GM12864 (cell line): ENCODE data around the gene PC.

Source experiments
- DNase-seq: peaks from one replicate; pipeline ENCODE4 v3.0.0-alpha.2; 2011; ENCODE audit warnings: low read depth
- H3K4me3 ChIP-seq: 2 replicates; pipeline ENCODE4 v1.5.1; 2011; ENCODE audit warnings: mild to moderate bottlenecking, low read depth, low read length, control low read depth
- TF ChIP-seq, protein P1 (sequence below): IDR thresholded peaks from 2 replicates; pipeline ENCODE4 v1.5.1; 2011; ENCODE audit warnings: low read depth, mild to moderate bottlenecking, moderate library complexity, low read length, control low read depth, inconsistent platforms; ENCODE audit errors: missing control alignments

PC gene

DNA sequence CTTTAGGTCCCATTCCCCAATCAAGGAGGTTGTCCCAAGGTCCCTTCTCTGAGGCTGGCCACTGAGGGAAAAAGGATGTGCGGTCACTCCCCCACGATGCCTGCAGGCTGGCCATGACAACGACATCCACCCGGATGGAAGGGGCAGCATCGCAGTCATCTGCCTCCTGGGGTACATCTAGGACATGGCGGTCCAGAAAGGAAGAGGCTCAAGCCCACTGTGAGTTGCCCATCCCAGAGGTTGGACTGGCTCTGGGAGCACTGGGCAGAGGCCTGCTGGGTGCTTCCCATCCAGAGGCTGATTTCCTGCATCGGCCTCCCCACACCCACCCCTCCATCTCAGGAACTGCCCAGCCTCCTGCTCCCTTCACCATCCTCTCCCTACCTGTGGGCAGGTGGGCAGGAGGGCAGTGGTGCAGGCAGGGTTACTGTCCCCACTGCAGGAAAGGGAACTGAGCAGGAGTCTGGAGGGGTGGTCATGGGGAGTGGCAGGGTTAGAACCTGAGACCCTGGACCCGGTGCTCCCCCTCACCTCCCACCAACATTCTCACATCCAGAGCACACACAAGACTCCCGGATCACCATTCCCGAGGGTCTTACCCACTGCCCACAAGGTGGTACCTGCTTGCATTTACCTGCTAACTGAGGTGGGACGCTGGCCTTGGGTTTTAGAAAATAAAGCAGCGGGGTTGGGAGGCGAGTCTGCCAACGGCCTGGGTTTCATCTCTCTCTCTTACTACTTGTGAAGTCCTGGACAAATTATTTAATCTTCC lies 110.5 kb downstream of the PC start:
- TF ChIP-seq, protein P1, sequence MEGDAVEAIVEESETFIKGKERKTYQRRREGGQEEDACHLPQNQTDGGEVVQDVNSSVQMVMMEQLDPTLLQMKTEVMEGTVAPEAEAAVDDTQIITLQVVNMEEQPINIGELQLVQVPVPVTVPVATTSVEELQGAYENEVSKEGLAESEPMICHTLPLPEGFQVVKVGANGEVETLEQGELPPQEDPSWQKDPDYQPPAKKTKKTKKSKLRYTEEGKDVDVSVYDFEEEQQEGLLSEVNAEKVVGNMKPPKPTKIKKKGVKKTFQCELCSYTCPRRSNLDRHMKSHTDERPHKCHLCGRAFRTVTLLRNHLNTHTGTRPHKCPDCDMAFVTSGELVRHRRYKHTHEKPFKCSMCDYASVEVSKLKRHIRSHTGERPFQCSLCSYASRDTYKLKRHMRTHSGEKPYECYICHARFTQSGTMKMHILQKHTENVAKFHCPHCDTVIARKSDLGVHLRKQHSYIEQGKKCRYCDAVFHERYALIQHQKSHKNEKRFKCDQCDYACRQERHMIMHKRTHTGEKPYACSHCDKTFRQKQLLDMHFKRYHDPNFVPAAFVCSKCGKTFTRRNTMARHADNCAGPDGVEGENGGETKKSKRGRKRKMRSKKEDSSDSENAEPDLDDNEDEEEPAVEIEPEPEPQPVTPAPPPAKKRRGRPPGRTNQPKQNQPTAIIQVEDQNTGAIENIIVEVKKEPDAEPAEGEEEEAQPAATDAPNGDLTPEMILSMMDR = no peak

DNA sequence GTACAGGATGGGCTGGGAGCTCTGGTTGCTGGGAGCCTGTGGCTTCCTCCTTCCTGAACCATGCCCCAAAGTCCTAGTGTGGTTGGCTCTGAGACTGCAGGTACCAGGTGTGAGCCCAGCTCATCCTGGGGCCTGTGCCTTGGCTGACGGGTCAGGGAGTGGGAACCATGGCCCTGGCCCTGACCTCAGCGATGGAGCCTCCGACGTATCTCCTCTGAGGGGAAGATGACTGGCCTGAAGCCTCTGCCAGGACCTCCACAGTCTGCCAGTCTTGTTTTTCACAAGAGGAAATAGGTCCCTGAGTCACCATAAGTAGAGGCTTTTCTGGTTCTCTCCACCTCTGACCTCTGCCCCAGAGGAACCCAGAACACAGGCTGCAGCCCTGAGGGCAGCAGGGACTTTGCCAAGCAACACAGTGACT lies 111.5 kb downstream of the PC start:
- DNase-seq = no peak
- no peak overlapping the region for H3K4me3 ChIP-seq
- TF ChIP-seq, protein P1 = no peak

More for the DNA sequence above, 110.5 kb downstream of the PC start:
- no peak for DNase-seq
- no peak overlapping the region for H3K4me3 ChIP-seq

DNA sequence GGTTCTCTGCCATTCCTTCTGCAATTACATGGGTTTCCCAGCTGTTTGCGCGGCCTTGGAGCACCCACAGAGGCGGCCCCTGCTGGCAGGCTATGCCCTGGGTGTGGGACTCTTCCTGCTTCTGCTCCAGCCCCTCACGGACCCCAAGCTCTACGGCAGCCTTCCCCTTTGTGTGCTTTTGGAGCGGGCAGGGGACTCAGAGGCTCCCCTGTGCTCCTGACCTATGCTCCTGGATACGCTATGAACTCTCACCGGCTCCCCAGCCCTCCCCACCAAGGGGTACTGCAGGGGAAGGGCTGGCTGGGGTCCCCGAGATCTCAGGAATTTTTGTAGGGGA lies 112.3 kb downstream of the PC start:
- no peak overlapping the region for H3K4me3 ChIP-seq
- TF ChIP-seq, protein P1 = no peak
- no peak for DNase-seq

DNA sequence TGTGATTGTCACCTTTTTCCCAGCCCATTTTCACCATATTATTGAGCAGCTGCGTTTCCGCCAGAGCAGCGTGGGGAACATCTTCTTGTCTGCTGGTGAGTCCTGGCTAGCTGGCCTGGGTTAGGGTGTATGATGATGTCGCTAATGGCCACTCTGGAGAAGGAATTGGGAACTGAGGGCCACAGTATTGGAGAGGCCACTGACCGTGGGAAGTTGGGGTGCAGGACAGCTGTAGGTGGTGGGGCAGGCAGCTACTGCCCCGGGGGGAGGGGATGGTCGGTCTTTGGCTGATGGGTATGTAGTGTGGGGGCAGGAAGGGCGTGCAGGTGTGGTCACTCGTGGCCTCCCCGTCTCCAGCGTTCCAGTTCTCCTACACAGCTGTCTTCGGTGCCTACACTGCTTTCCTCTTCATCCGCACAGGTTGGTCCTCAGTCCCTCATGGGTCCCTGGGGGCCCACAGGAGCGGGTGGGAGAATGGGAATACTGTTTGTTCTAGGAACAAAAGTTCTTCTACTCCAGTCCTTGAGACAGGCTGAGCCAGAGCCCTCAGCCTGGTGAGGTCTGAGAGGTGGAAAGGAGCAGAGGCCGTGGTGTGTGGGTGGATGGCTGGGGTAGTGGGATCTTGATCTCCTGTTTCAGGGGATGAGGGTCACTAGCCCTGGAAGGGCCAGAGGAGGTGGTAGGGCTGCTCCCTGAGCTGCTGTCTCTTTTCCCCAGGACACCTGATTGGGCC lies 112.9 kb downstream of the PC start:
- no peak overlapping the region for H3K4me3 ChIP-seq
- TF ChIP-seq, protein P1 = no peak

DNA sequence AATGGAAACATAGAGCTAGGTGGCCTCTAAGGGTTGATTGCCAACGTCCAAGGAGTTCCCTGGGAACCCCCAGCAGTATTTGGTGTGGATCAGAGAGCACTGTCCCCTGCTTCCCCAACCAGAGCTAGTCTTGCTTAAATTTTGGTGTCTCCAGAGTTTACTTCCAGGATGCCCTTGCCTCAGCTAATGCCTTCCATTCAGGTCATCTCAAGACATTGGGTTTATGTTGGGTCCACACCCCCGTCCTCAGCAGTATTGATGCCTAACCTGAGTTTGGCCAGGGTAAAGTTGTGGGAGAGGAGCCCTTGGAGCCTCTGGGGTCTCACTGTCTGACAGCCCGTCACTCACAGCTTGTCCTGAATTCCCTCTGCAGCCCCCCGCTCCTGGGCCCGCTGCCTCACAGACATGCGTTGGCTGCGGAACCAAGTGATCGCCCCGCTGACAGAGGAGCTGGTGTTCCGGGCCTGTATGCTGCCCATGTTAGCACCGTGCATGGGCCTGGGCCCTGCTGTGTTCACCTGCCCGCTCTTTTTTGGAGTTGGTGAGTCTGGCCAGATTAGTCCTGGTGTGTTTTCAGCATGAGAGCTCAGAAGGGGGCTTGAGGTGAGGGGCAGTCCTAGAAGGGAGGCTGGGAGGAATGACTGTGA lies 113.6 kb downstream of the PC start:
- peak overlapping the region; percentile 65; the same call in 1 of the 2 replicates for H3K4me3 ChIP-seq
- TF ChIP-seq, protein P1 = no peak
- DNase-seq = no peak

More for the DNA sequence above, 112.9 kb downstream of the PC start:
- DNase-seq = no peak

DNA sequence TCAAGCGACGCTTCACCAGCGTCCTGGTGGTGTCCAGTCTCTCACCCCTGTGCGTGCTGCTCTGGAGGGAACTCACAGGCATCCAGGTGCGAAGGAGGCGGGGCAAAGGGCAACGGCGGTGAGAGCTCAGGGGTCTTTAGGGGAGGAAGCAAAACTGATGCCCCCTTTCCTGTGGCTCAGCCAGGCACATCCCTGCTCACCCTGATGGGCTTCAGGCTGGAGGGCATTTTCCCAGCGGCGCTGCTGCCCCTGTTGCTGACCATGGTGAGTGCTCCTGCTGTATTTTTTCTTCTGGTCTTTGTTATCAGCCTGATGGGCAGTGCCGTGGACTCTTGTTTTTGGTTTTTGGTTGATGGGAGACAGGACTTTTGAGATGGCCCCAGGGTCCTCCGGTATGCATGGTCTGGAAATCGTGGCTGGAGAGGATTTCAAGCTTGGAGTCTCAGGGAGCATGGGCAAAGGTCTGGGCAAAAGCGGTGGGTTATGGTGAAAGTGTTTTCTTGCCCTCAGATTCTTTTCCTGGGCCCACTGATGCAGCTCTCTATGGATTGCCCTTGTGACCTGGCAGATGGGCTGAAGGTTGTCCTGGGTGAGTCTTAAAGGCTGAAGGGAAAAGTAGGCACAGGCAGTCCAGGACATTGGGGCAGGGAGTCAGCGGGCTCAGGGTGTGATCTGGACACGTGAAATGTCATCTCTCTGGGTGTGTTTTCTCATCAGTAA lies 114.2 kb downstream of the PC start:
- no peak for DNase-seq
- peak overlapping the region; percentile 65 for H3K4me3 ChIP-seq
- TF ChIP-seq, protein P1 = no peak
